ENCODE results near the gene KCNE1.
"Not testable (repeated sequence)": the region's sequence is repeated elsewhere in the genome, so short reads cannot be mapped to it uniquely, and the experiment has no call there.

KCNE1 gene

GRCh38 chr21:34423805-34424204 lies 88.2 kb downstream of the KCNE1 start, which contains the start of gene SMIM34:
Gene SMIM34 (minus strand): TSS chr21:34423951. CDS start chr21:34423839, 112 bp downstream.
- DNase-seq (ENCODE audit: low read depth, low spot score) = not testable (repeated sequence)

- DNase-seq (ENCODE audit: low read depth, low spot score) = not testable (repeated sequence)
Measured at GRCh38 chr21:34417448-34418077, 94.4 kb downstream of the KCNE1 start.

GRCh38 chr21:34407294-34407693 lies 104.7 kb downstream of the KCNE1 start:
- not testable (repeated sequence) for DNase-seq (ENCODE audit: low read depth, low spot score)

GRCh38 chr21:34406676-34407075 lies 105.3 kb downstream of the KCNE1 start:
- not testable (repeated sequence) for DNase-seq (ENCODE audit: low read depth, low spot score)

- not testable (repeated sequence) for DNase-seq (ENCODE audit: low read depth, low spot score)
Measured at GRCh38 chr21:34406102-34406501, 105.9 kb downstream of the KCNE1 start.

GRCh38 chr21:34405686-34406085 lies 106.3 kb downstream of the KCNE1 start:
- not testable (repeated sequence) for DNase-seq (ENCODE audit: low read depth, low spot score)

- DNase-seq (ENCODE audit: low read depth, low spot score) = not testable (repeated sequence)
Measured at GRCh38 chr21:34404742-34405141, 107.3 kb downstream of the KCNE1 start.

GRCh38 chr21:34400522-34400921 lies 111.5 kb downstream of the KCNE1 start:
- DNase-seq (ENCODE audit: low read depth, low spot score) = not testable (repeated sequence)

Measured in smooth muscle cell of the brain vasculature (primary cell).